CD4-positive, alpha-beta memory T cell (primary cell): ENCODE measurements around the gene ANKRD11. TPM values are rescaled to one million over a fixed set of nuclear protein-coding genes. Genes with fewer than 3 reads are reported as not detected.
"Not testable (repeated sequence)": the region's sequence is repeated elsewhere in the genome, so short reads cannot be mapped to it uniquely, and the experiment has no call there.

ENCODE experiments used
- CTCF ChIA-PET: fragments of 350-600 bp; sonication (Branson Sonifier 250); formaldehyde crosslinking; loops from one replicate; lab custom pipeline; 2021; ENCODE audit warnings: inconsistent platforms; ENCODE audit not compliant: partially characterized antibody; lab: Charles Lee
- POLR2A ChIA-PET: fragments of 350-600 bp; sonication (Branson Sonifier 250); formaldehyde crosslinking; loops from one replicate; lab custom pipeline; 2021; ENCODE audit not compliant: partially characterized antibody; lab: Charles Lee
- DNase-seq, 5 donors: peaks; one replicate each; pipeline versions ENCODE4 v3.0.0 to v3.0.0-alpha.2; 2020 to 2022; ENCODE audit warnings: mixed read lengths in 1 of 5
- H3K27ac ChIP-seq: one replicate; pipeline ENCODE4 v1.7.0; 2013; ENCODE audit warnings: low read depth, low read length
- H3K27me3 ChIP-seq: 2 replicates; pipeline ENCODE4 v1.7.0; 2013; ENCODE audit warnings: mild to moderate bottlenecking, low read length, moderate library complexity; ENCODE audit not compliant: insufficient read depth
- H3K36me3 ChIP-seq: 2 replicates; pipeline ENCODE4 v1.7.0; 2013; ENCODE audit warnings: mild to moderate bottlenecking, low read length, moderate library complexity; ENCODE audit not compliant: insufficient read depth
- H3K4me1 ChIP-seq: 2 replicates; pipeline ENCODE4 v1.7.0; 2013; ENCODE audit warnings: mild to moderate bottlenecking, low read length, moderate library complexity; ENCODE audit not compliant: insufficient read depth
- H3K4me3 ChIP-seq, 2 donors: one replicate each; pipeline ENCODE4 v1.7.0; 2013; ENCODE audit warnings: low read length in 2 of 2, mild to moderate bottlenecking in 1 of 2
- H3K9me3 ChIP-seq, 2 donors: one replicate each; pipeline ENCODE4 v1.7.0; 2013; ENCODE audit warnings: low read length in 2 of 2, control low read depth in 1 of 2; ENCODE audit not compliant: control insufficient read depth in 1 of 2
- H3K27ac Mint-ChIP-seq, 7 donors: one replicate each; pipeline ENCODE4 v1.8.0; 2020 to 2021; ENCODE audit warnings: mixed read lengths in 7 of 7, mild to moderate bottlenecking in 6 of 7, inconsistent platforms in 3 of 7, moderate library complexity in 3 of 7
- H3K27me3 Mint-ChIP-seq, 2 donors: one replicate each; pipeline ENCODE4 v1.8.0; 2020 to 2021; ENCODE audit warnings: mixed read lengths in 2 of 2
- H3K36me3 Mint-ChIP-seq, 2 donors: one replicate each; pipeline ENCODE4 v1.8.0; 2020 to 2021; ENCODE audit warnings: mixed read lengths in 2 of 2, inconsistent platforms in 1 of 2, mild to moderate bottlenecking in 1 of 2
- H3K4me1 Mint-ChIP-seq, 4 donors: one replicate each; pipeline ENCODE4 v1.8.0; 2020 to 2021; ENCODE audit warnings: mixed read lengths in 4 of 4, mild to moderate bottlenecking in 1 of 4
- H3K4me3 Mint-ChIP-seq, 8 donors: one replicate each; pipeline ENCODE4 v1.8.0; 2020 to 2021; ENCODE audit warnings: mixed read lengths in 8 of 8, mild to moderate bottlenecking in 7 of 8, moderate library complexity in 6 of 8, inconsistent platforms in 3 of 8
- H3K9me3 Mint-ChIP-seq, 8 donors: one replicate each; pipeline ENCODE4 v1.8.0; 2020 to 2021; ENCODE audit warnings: mixed read lengths in 8 of 8, mild to moderate bottlenecking in 5 of 8, inconsistent platforms in 3 of 8, moderate library complexity in 1 of 8
- intact Hi-C: fragments of 100-400 bp; cut with micrococcal nuclease; formaldehyde crosslinking; loops from one replicate; pipeline ENCODE4 v1.15.1; 2023
- polyA plus RNA-seq, 2 donors: library from polyadenylated mRNA; unstranded; fragments of 300-500 nt; fragmentation: Illumina TruSeq; gene quantifications; one replicate each; pipeline ENCODE4 v1.2.3, GENCODE V29; 2021
- total RNA-seq, 2 experiments: library from RNA; stranded (reverse); gene quantifications; one replicate each; pipeline ENCODE4 v1.2.3, GENCODE V29; 2021

Gene ANKRD11
- total and polyA plus RNA-seq, 4 experiments from 2014 or later = 3.9 to 246 (median 140) TPM

DNA sequence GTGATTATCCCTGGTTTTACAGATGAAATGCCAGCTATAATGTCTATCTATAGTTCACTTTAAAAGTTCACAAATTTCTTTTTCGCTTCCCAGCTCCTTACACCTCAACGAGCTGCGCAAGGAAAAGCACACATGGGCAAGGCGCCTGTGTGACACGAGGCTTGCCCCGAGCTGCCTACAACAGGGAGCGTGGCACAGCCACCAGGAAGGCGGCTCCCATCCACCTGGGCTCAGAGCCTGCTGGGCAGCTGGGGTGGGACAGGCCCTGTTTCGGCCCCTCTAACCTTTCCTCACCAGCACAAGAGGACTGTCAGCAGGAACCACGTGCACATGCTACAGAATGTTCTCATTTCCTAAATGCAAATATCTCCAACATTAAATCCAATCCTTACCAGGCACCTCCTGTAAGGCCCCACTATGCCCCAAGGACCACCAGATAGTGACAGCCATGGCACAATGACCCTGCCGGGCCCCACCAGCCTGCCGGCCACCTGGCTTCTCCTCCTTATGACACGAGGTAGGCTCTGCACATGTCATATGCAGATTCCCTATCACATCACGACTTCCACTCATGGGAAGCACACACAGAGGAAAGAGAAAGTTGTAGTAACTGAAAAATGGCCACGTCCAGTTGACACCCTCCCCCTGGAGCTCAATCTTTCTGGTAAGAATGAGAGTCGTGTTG lies 180.8 kb downstream of the ANKRD11 start:
- POLR2A ChIA-PET = no interaction called here
- H3K4me1 Mint-ChIP-seq = peaks cover 44 to 70% (median 56%) of the 10 kb centered on the region in 4 donors
- H3K27me3 ChIP-seq = no peaks in the 10 kb centered on the region
- peaks cover 75% of the 10 kb centered on the region for H3K4me1 ChIP-seq
- peaks cover 24% of the 10 kb centered on the region for H3K36me3 ChIP-seq
- H3K27ac ChIP-seq = no peak overlapping the region
- CTCF ChIA-PET = interaction anchor here (0.6 to 1.5 kb wide), 5 partner anchors 13 to 186 kb away, joined by 3 to 7 read pairs (median 3); no protein-coding TSS in a partner anchor
- intact Hi-C loops = no loop called here
- no peaks in the 10 kb centered on the region for H3K9me3 ChIP-seq
- peak overlapping the region in 6 of 7 donors; percentile 29 to 98 (median 77) for H3K27ac Mint-ChIP-seq
- no peaks in the 10 kb centered on the region for H3K9me3 Mint-ChIP-seq
- H3K36me3 Mint-ChIP-seq = peaks cover under 1 to 32% of the 10 kb centered on the region in 2 donors
- H3K4me3 Mint-ChIP-seq = peak overlapping the region in 2 of 8 donors; percentile 41 to 44
- DNase-seq = peak in 1 of 5 donors; percentile 25
- no peak overlapping the region for H3K4me3 ChIP-seq
- no peaks in the 10 kb centered on the region for H3K27me3 Mint-ChIP-seq

DNA sequence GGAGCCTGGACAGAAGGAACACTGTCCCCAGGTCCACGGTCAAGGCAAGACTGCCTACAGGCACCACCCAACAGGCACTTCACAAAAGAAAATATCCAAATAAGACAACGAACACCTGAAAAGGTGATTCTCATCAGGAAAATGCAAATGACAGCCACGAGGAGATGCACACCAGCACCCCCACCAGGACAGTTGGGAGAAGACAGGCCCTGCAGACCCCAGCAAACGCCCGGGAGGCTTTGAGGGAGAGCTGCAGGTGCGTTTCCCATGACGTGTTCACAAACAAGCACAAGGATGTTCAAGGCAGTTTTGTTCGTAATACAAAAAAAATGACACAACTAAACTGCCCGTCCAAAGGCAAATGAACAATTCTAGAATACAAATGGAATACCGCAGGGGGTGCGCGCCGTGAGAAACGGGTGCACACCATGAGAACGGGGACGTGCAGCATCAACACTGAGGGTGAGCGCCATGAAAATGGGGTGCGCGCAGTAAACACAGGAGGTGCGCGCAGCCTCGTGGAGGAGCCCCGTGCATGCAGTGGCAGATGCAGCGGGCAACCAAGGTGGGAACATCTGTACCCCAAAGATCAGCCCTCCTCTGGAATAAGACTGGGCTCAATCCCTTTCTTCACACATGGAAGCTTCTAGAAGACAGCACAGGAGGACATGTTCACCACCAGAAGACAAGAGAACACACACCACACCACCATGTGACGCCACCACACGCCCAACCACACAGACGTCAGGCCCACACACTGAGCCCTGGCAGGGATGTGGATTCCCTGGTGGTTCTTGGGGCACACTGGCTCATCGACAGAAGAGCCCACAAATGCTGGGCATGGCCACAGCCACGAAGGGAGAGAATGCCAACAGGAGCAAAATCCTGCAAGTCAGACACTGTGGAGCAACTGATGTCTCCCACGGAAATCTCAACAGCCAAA lies 181.7 kb downstream of the ANKRD11 start:
- peaks cover 6 to 31% of the 10 kb centered on the region in 2 donors for H3K36me3 Mint-ChIP-seq
- peak; percentile 22 to 64 (median 32) for DNase-seq
- no peaks in the 10 kb centered on the region for H3K9me3 Mint-ChIP-seq
- Histone ChIP-seq H3K4me3 (no peak overlapping the region), H3K4me1 (peaks cover 71% of the 10 kb centered on the region), H3K27ac (no peak overlapping the region), H3K36me3 (peaks cover 32% of the 10 kb centered on the region), H3K9me3 (no peaks in the 10 kb centered on the region), H3K27me3 (no peaks in the 10 kb centered on the region)
- H3K4me3 Mint-ChIP-seq = peak overlapping the region in 4 of 8 donors; percentile 2 to 54 (median 22)
- ChIA-PET POLR2A (interaction anchor here (1.0 kb wide), 1 partner anchor 57 kb away, joined by 3 read pairs; no protein-coding TSS in a partner anchor), CTCF (interaction anchor here (1.2 to 2.1 kb wide), 4 partner anchors 12 to 23 kb away, joined by 3 to 9 read pairs (median 6); no protein-coding TSS in a partner anchor)
- intact Hi-C loops = no loop called here
- H3K27ac Mint-ChIP-seq = peak overlapping the region; percentile 54 to 98 (median 81)
- peaks cover 42 to 70% (median 55%) of the 10 kb centered on the region in 4 donors for H3K4me1 Mint-ChIP-seq
- H3K27me3 Mint-ChIP-seq = no peaks in the 10 kb centered on the region

DNA sequence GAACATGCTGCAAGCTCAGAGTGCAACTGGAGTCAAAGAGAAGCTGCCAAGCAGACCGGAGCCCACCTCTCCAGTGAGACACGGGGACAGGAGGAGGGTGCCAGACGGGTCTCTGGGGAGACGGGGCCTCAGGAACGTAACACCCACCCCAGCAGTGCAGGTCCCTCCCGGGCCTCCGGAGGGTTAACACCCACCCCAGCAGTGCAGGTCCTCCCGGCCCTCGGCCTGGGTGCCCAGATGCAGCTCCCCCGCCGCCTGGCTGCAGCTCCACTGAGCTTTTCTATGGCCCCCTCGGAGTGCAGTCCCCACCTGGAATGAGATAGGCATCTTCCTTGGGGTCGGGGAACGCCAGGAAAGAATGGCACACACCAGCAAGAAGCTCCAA lies 182.9 kb downstream of the ANKRD11 start:
- POLR2A ChIA-PET = no interaction called here
- peaks cover 10 to 40% of the 10 kb centered on the region in 2 donors for H3K36me3 Mint-ChIP-seq
- H3K4me1 ChIP-seq = peaks cover 66% of the 10 kb centered on the region
- H3K27ac Mint-ChIP-seq = peak overlapping the region in 3 of 7 donors; percentile 40 to 78 (median 41)
- CTCF ChIA-PET = interaction anchor here (1.1 to 2.1 kb wide), 4 partner anchors 10 to 250 kb away, joined by 3 to 9 read pairs (median 6); no protein-coding TSS in a partner anchor
- H3K27me3 ChIP-seq = no peaks in the 10 kb centered on the region
- no peak overlapping the region for H3K4me3 ChIP-seq
- no peak overlapping the region for H3K27ac ChIP-seq
- peaks cover 42 to 70% (median 54%) of the 10 kb centered on the region in 4 donors for H3K4me1 Mint-ChIP-seq
- intact Hi-C loops = no loop called here
- H3K27me3 Mint-ChIP-seq = no peaks in the 10 kb centered on the region
- no peaks in the 10 kb centered on the region for H3K9me3 ChIP-seq
- peaks cover 35% of the 10 kb centered on the region for H3K36me3 ChIP-seq
- H3K9me3 Mint-ChIP-seq = no peaks in the 10 kb centered on the region
- peak overlapping the region in 1 of 8 donors; percentile 42 for H3K4me3 Mint-ChIP-seq
- peak in 1 of 5 donors; percentile 24 for DNase-seq

DNA sequence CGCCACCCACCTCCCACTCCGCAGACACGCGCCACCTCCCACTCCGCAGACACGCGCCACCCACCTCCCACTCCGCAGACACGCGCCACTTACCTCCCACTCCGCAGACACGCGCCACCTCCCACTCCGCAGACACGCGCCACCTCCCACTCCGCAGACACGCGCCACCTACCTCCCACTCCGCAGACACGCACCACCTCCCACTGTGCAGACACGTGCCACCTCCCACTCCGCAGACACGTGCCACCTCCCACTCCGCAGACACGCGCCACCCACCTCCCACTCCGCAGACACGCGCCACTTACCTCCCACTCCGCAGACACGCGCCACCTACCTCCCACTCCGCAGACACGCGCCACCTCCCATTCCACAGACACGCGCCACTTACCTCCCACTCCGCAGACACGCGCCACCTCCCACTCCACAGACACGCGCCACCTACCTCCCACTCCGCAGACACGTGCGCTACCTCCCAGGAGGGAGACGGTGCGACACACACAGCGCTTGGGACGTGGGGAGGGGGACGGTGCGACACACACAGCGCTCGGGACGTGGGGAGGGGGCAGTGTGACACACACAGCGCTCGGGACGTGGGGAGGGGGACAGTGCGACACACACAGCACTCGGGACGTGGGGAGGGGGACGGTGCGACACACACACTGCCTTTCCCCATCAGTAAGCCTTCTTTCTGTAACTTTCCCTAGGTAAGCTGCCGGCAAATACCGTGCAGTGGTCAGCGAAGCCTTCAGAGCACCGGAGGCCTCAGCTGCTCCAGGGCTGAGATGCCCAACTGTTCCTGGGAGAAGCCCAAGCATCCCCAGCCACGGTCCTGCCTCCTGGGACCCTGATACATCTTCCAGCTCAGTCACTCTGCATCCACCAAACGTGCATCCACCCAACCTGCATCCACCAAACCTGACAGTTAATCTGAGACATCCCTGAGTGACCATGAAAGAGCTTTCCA lies 183.6 kb downstream of the ANKRD11 start:
- POLR2A ChIA-PET, H3K27me3 Mint-ChIP-seq, H3K27me3 ChIP-seq, H3K9me3 Mint-ChIP-seq, intact Hi-C loops, H3K4me3 ChIP-seq, H3K27ac ChIP-seq, H3K9me3 ChIP-seq: not testable (repeated sequence)
- DNase-seq = peak in 1 of 5 donors; percentile 14
- Histone ChIP-seq H3K4me1 (peaks cover 60% of the 10 kb centered on the region), H3K36me3 (peaks cover 36% of the 10 kb centered on the region)
- CTCF ChIA-PET = interaction anchor here (1.1 to 2.1 kb wide), 4 partner anchors 10 to 250 kb away, joined by 3 to 9 read pairs (median 6); no protein-coding TSS in a partner anchor
- H3K4me3 Mint-ChIP-seq = peak overlapping the region in 1 of 8 donors; percentile 42
- peaks cover 42 to 65% (median 52%) of the 10 kb centered on the region in 4 donors for H3K4me1 Mint-ChIP-seq
- H3K36me3 Mint-ChIP-seq = peaks cover 11 to 42% of the 10 kb centered on the region in 2 donors
- H3K27ac Mint-ChIP-seq = peak overlapping the region in 3 of 7 donors; percentile 40 to 61 (median 41)

DNA sequence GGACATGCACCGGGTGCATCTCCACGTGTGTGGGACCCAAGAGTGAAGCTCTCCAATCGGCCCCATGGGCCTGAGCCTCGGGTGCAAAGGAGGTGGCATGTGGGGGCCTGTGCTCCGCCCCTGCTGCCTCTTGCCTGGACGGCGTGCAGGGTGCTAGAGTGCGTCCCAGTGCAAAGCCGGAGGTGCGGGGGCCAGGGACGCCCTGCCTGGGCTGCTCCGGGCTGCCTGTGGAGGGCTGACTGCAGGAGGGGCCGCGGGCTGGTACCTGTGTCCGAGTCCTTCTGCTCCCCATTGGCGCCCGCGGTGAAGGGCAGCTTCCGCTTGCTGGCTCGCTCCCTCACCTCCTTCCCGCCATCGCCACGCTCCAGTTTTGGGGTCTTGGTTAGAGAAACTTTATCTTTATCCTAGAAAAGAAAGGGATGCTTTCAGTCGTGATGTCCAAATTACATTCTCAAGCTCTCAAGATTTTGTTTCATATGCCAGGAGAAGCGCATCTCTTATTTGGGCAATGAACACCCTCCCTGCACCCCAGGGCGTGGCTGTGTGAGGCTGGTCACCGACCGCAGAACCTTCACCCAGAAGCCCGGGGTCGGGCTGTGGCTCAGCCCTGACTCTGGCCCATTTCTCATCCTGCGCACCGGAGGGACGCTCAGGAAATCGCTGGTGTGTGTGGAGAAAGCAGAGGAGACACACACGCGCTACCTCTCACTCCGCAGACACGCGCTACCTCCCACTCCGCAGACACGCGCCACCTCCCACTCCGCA lies 185.2 kb downstream of the ANKRD11 start:
- CTCF ChIA-PET = no interaction called here
- POLR2A ChIA-PET = no interaction called here
- DNase-seq = peak in 1 of 5 donors; percentile 29
- no peak overlapping the region for H3K27ac Mint-ChIP-seq
- Histone ChIP-seq H3K4me3 (no peak overlapping the region), H3K4me1 (peaks cover 45% of the 10 kb centered on the region), H3K27ac (no peak overlapping the region), H3K36me3 (peaks cover 39% of the 10 kb centered on the region), H3K9me3 (no peaks in the 10 kb centered on the region), H3K27me3 (no peaks in the 10 kb centered on the region)
- H3K4me3 Mint-ChIP-seq = no peak overlapping the region
- no peaks in the 10 kb centered on the region for H3K27me3 Mint-ChIP-seq
- H3K36me3 Mint-ChIP-seq = peaks cover 17 to 39% of the 10 kb centered on the region in 2 donors
- no peaks in the 10 kb centered on the region for H3K9me3 Mint-ChIP-seq
- H3K4me1 Mint-ChIP-seq = peaks cover 37 to 64% (median 44%) of the 10 kb centered on the region in 4 donors
- intact Hi-C loops = no loop called here
